Glomerular visceral epithelial cell (primary cell): ENCODE measurements around the gene PPP4R1.
"Not testable (repeated sequence)": the region's sequence is repeated elsewhere in the genome, so short reads cannot be mapped to it uniquely, and the experiment has no call there.

Experiments
- DNase-seq: peaks from one replicate; pipeline ENCODE4 v3.0.0-alpha.2; 2016; ENCODE audit errors: extremely low spot score

The PPP4R1 gene, protein sequence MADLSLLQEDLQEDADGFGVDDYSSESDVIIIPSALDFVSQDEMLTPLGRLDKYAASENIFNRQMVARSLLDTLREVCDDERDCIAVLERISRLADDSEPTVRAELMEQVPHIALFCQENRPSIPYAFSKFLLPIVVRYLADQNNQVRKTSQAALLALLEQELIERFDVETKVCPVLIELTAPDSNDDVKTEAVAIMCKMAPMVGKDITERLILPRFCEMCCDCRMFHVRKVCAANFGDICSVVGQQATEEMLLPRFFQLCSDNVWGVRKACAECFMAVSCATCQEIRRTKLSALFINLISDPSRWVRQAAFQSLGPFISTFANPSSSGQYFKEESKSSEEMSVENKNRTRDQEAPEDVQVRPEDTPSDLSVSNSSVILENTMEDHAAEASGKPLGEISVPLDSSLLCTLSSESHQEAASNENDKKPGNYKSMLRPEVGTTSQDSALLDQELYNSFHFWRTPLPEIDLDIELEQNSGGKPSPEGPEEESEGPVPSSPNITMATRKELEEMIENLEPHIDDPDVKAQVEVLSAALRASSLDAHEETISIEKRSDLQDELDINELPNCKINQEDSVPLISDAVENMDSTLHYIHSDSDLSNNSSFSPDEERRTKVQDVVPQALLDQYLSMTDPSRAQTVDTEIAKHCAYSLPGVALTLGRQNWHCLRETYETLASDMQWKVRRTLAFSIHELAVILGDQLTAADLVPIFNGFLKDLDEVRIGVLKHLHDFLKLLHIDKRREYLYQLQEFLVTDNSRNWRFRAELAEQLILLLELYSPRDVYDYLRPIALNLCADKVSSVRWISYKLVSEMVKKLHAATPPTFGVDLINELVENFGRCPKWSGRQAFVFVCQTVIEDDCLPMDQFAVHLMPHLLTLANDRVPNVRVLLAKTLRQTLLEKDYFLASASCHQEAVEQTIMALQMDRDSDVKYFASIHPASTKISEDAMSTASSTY

DNA sequence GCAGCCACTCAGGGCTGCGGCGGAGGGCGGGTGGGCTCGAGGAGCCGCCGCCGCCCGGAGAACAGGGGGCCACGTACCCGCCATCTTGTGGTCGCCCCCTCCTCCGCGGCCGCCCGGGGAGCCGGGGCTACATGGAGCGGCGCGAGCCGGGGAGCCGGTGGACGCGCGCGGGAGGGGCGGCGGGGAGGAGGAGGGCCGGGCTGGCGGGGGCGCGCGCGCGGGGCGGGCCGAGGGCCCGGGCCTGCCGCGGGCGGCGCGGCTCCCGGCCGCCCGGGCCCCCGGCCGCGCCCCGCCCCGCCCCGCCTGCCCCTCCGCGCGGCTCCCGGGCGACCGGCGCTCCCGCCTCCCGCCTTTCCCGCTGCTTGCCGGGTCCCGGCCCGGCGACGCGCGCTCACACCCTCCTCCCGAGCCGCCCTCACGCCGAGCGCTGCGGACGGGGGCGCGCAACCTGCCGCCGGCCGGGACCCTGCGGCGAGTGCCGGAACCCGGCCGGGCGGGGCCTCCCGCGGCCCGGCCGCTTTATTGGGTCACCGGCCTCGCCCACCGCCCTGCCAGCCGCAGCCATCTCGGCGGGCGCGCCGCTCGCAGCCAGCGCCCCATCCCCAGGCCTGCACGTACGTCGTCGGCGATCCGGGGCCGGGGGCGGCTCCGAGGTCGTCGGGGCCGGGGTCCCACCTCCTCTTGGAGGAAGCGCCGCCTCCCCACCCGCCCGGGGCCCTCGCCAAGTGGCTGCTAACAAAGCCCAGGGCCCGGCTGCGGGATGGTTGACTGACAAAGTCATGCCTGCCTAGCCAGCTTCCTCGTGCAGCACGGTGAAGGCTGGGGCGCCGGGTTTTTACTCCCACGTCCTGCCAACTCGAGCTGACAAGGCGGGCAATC lies at the start of gene PPP4R1:
Gene PPP4R1 (minus strand): TSS at position 159 of the 879 bp plus-strand sequence. CDS start 75 bp downstream, at position 84.
- peak; percentile 81 for DNase-seq

GRCh38 chr18:9663377-9663776 lies 49.0 kb upstream of the PPP4R1 start:
- DNase-seq: no peak

- DNase-seq: peak; percentile 25
Measured at GRCh38 chr18:9661564-9661963, 47.2 kb upstream of the PPP4R1 start.

DNA sequence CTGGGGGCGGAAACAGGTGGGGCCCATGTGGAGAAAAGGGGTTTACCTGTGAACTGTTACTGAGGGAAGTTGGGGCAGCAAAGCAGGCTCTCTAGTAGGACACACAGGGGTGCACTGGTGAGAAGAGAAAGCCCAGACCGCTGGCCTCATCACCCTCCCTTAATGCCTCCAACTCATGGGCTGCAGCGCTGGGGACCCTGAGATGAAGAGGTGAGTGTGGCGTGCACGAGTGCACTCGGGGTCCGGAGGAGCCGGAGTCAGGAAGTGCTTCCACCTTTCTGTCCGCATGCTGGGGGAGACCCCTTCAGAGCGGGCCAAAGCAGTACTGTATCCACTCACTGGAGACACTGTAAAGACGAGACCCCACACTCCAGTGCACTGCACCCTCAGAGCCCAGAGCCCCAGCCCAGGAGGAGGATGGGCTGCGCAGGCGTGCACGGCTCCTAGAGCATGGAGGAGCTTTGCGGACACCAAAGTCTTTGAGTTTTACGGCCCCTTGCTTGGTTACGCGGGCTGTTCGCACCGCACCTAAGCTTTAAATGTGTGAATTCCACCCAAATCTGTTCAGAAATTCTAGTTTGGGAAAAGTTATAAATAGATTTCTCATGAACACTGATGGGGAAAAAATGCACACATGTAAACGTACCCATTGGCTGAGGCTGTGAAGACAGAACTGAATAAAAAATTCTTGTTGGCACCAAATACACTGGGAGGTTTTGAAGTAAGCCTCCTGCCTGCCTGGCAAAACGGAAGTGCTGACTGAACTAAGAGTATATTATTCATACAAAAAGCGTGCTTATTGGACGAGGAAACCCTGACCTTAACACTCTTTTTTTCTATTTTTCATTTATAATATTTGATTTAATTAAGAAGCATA lies 45.4 kb upstream of the PPP4R1 start:
- DNase-seq: no peak

DNA sequence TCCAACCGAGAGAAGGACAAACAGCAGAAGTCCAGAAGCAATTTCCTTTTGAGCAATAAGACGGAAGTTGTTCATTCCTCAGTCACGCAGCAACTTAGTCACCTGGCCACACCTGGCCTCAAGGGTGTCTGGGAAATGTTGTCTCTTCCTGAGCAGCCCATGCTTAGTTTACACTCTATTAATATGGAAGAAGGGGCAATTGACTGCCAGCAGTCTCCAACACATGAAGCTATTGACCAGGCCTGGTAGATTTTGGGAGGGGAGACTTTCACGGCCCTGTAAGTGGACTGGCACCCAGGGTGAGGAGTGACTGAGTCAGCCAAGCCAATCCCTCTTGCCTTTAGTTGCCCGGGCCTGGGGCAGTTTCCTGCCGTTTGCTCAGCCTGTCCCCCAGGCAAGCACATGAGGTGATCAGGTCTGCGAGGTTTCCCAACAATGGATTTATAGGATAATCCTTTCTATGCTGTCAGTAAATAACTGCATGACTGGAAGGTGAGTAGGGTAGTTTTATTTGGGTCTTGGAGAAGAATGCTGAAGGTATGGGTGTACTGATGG lies 43.8 kb upstream of the PPP4R1 start:
- DNase-seq: no peak

- DNase-seq: no peak
Measured at GRCh38 chr18:9655232-9655767, 40.9 kb upstream of the PPP4R1 start.

DNA sequence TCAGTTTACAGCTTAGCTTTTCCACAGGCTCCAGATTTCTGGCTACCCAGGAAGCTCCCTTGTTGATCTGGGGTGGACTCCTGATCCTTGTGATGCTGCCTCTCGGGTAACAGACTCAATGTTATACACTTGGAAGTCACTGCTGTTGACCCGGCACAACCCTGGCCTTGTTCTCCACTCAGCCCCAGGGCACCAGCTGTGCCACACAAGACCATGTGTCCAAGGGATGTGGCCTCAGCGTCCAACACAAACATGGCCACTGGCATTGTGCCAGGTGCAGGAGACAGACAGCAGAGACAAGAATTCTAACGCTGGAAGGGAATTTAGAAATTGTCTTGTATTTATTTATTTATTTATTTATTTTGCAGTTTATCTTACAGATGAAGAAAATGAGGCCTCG lies 39.0 kb upstream of the PPP4R1 start:
- no peak for DNase-seq

DNA sequence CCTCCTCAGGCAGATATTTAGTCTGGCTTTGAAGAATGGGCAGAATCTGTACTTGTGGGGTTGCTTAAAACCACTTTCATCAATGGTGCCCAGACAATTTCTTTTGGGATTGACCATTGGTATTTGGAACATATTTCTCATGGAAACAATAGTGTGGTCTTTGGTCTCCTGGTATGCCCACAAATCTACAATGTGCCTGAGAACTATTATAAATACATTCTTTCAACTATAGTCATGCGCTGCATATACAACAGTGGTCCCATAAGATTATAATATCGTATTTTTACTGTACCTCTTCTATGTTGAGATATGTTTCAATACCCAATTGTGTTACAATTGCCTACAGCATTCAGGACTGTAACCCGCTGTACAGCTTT lies 34.8 kb upstream of the PPP4R1 start:
- no peak for DNase-seq

GRCh38 chr18:9648431-9649163 lies 34.2 kb upstream of the PPP4R1 start:
- DNase-seq: no peak

DNA sequence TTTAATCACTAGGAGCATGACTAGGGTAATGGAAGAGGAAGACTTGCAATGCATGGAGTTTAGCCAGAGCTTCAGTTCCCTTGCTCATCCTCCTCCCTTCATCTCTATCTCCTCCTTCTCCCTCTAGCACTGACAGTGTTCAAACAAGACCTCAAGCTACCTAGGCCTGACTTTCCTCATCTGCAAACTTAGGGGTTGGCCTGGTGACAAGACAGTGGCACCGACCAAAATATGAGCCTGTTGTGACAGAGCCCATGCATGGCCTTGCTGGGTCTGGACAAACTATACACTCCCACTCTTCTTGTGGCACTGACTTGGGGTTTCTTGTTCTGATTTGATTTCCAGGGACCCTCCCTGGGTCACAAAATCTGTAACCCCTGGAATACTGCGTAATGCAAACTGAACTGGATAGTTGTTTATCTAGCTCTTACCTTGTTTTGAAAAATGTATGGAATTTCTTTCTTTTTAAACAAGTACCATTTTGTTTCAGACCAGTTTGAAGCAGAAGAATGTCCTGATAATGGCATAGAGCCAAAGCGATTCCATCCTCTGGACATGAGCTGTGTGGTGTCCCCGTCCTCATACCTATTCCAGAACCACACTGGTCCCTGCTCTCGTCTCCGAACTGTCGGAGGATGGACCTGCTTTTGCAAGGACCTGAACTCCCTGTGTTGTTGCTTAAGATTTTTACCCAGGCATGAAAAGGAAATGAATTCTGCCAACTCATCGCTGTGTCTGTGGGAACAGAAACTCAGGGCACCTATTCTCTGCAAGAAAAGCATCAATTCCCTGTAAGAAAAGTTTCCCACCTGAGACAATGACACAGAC lies 33.4 kb upstream of the PPP4R1 start:
- DNase-seq: peak; percentile 13

- peak; percentile 95 for DNase-seq
Measured at GRCh38 chr18:9643549-9643948, 29.2 kb upstream of the PPP4R1 start.

DNA sequence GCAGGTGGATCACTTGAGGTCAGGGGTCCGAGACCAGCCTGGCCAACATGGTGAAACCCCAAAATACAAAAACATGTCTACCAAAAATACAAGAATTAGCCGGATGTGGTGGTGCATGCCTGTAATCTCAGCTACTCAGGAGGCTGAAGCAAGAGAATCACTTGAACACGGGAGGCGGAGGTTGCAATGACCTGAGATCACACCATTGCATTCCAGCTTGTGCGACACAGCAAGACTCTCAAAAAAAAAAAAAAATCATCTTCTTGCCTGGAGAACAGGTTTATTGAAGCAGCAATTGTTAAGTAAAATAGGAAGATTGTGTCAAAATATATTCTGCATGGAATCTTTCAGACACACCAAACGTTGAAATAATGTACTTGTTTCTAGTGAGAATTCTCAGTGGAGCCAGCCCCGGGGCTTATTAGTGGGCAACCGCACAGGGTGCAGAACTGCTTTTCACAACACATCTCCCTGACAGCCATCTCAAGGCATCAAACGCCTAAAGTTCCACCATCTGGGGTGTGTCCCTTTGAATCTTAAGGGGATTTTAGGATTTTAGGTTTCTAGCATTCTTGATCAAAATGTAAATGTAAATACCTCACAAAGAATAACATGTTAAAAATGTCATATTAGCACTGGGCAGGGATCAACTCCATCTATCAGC lies 28.6 kb upstream of the PPP4R1 start:
- DNase-seq: peak; percentile 39

GRCh38 chr18:9641081-9641480 lies 26.7 kb upstream of the PPP4R1 start:
- not testable (repeated sequence) for DNase-seq

DNA sequence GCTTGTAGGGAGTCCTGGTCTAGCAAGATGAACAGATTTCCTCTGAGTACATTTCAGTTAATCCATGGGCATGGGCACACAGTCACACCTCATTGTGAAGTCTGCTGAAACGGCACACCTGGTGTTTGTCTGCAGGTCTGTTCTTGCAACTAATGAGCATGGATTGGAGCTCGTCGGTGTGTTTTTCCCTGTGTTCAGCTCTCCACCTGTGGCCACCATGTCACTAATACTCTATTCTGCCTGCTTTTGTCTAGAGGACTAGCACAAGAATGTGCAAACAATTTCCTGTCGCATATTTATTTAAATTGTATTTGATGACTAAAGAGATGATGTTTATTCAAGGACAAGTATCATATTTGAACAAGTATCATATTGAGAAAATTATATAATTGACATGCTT lies 24.5 kb upstream of the PPP4R1 start:
- DNase-seq: no peak

GRCh38 chr18:9637036-9637767 lies 22.8 kb upstream of the PPP4R1 start:
- DNase-seq: no peak

GRCh38 chr18:9634856-9635255 lies 20.5 kb upstream of the PPP4R1 start:
- no peak for DNase-seq

DNA sequence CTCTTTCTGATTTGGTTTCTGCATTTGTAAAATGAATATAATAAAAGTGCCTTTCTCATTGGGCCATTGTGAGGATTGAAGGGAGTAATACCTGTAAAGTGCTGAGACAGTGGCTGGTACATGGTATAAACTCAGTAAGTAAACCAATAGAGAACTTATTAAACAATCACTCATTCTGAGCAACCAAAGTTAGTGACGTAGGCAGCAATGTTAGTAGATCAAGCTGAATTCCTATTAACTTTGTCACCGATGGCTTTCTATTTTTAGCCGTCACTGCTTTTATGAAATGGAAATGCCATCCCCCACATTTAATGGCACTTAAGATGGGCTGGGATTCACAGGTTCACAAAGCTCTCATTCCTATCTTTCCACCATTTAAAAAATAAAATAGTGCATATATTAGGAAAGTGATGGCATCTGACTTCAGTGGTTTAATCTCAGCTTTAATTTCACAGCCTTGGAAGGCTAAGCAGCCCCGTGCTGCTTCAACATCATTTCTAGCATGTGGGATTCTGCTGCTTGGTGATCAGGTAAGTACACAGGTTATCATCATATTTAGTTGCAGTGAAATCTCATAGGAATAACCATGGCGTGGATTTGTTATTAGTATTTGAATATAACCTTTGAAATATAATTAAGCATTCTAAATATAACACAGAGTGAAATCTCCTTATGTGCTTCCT lies 17.6 kb upstream of the PPP4R1 start:
- peak; percentile 67 for DNase-seq
